Gastroesophageal sphincter (tissue), 4 donors: ENCODE data around the gene CAPSL. TPM values are rescaled to one million over a fixed set of nuclear protein-coding genes. Genes with fewer than 3 reads are reported as not detected.

Experiments used
- ATAC-seq: fragments of 150-250 bp; one replicate; pipeline ENCODE4 v1.9.1; 2016; ENCODE audit warnings: mild to moderate bottlenecking, moderate library complexity
- H3K27ac ChIP-seq, 4 donors: fragments of 200-600 bp; sonication (generic) in 3 of 4; 1 replicate in 3 of 4; 2 replicates in 1 of 4; pipeline ENCODE4 v1.5.1; 2016 to 2019
- H3K27me3 ChIP-seq: fragments of 200-600 bp; sonication (generic); one replicate; pipeline ENCODE4 v1.5.1; 2019
- H3K36me3 ChIP-seq, 2 donors: fragments of 200-600 bp; sonication (generic); one replicate each; pipeline ENCODE4 v1.5.1; 2019; ENCODE audit warnings: control low read depth in 1 of 2
- H3K4me1 ChIP-seq, 3 donors: fragments of 200-600 bp; sonication (generic); 1 replicate in 2 of 3; 2 replicates in 1 of 3; pipeline ENCODE4 v1.5.1; 2016 to 2019; ENCODE audit warnings: control low read depth in 2 of 3
- H3K4me3 ChIP-seq, 2 donors: fragments of 200-600 bp; sonication (generic); one replicate each; pipeline ENCODE4 v1.5.1; 2019; ENCODE audit warnings: mild to moderate bottlenecking in 1 of 2, moderate library complexity in 1 of 2
- H3K9me3 ChIP-seq, 3 donors: fragments of 200-600 bp; sonication (generic); one replicate each; pipeline ENCODE4 v1.5.1; 2017 to 2019; ENCODE audit warnings: control low read depth in 2 of 3
- CTCF ChIP-seq, 4 experiments: fragments of 200-600 bp in 2 of 4; fragments of 450-650 bp in 2 of 4; sonication (generic) in 1 of 4; IDR thresholded peaks; one replicate each; pipeline ENCODE4 v1.5.1; 2017 to 2019; ENCODE audit warnings: antibody characterized with exemption in 4 of 4, mild to moderate bottlenecking in 2 of 4, moderate library complexity in 2 of 4
- EP300 ChIP-seq: sonication (generic); formaldehyde crosslinking; IDR thresholded peaks from one replicate; pipeline ENCODE4 v1.6.1; 2017; ENCODE audit warnings: antibody characterized with exemption, mild to moderate bottlenecking
- POLR2A ChIP-seq, 2 donors: fragments of 450-650 bp; IDR thresholded peaks; one replicate each; pipeline ENCODE4 v1.6.1; 2017; ENCODE audit warnings: antibody characterized with exemption in 2 of 2, mild to moderate bottlenecking in 2 of 2, moderate library complexity in 1 of 2
- POLR2AphosphoS5 ChIP-seq: sonication (generic); formaldehyde crosslinking; IDR thresholded peaks from one replicate; pipeline ENCODE4 v1.6.1; 2017; ENCODE audit warnings: antibody characterized with exemption
- WGBS, 2 donors: methylation state at CpG; one replicate each; pipeline ENCODE4 v1.1.5; 2018; ENCODE audit warnings: low coverage in 1 of 2; 5-methylcytosine and 5-hydroxymethylcytosine counted together
- total RNA-seq, 4 donors: library from RNA; depleted of rRNA; stranded (reverse); fragments of >200 nt; gene quantifications; one replicate each; pipeline ENCODE4 v1.1.0, GENCODE V29; 2016

The CAPSL gene
- total RNA-seq, 4 donors from 2014 or later, result not detected

DNA sequence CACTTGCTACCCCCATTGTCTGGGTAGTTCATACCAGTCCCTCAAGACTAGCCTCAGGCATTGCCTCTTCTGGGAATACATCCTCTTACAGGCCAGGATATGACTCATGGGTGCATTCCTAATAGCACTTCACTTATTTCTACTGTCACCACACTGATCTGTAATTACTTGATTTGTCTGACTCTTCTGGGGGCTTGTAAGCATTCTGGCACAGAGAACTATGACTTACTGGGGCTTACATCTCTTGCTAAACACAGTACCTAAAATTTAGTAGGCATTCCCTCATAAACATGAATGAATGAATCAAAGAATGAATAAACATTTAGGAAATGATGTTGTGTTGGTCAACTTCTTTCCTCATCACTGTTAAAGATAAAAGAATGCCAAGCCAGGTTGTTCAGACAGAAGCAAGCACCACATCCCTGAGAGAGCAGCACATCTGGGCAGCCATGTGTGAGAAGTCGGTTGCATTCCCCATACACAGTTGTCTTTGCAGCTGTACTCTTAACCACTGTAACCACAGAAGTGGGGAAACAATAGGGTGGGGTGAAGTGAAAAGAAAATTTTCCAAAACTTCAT is 54.1 kb downstream of the CAPSL start:
- 50 to 78% methylated on average over 1 of the region's 1 CpG for WGBS, 2 donors
- Histone ChIP-seq H3K9me3 (no peaks in the 10 kb centered on the region), H3K4me1 (no peaks in the 10 kb centered on the region), H3K27me3 (no peaks in the 10 kb centered on the region), H3K27ac (no peak overlapping the region), H3K4me3 (no peak overlapping the region), H3K36me3 (no peaks in the 10 kb centered on the region)
- no peak for TF ChIP-seq CTCF (IDR thresholded peaks at IDR 0.05)
- TF ChIP-seq POLR2A (IDR thresholded peaks at IDR 0.05), result no peak
- no peak for TF ChIP-seq EP300
- no peak for TF ChIP-seq POLR2AphosphoS5
- ATAC-seq, result no peak

DNA sequence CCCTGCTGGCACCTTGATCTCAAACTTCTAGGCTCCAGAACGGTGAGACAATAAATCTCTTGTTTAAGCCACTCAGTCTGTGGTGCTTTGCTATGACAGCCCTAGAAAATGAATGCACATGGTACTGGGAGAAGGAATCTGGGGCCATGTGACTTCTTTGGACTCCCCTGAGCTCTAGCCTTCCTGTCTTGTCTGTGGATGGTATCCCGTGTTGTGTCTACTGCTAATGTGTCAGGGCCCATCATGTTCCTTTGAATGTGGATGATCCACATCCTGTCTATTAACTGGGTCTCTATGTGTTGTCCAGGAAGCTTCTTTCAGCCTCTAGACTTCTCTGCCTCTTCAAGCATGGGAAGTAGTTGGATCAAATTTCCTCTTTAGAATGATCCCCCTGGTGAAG is 56.7 kb downstream of the CAPSL start:
- H3K36me3 ChIP-seq, result no peaks in the 10 kb centered on the region
- TF ChIP-seq POLR2A (IDR thresholded peaks at IDR 0.05), result no peak
- no peak for TF ChIP-seq EP300
- no peak for TF ChIP-seq POLR2AphosphoS5
- TF ChIP-seq CTCF (IDR thresholded peaks at IDR 0.05), result no peak
- H3K4me1 ChIP-seq, result no peaks in the 10 kb centered on the region
- 43 to 62% methylated on average over 1 to 2 of the region's 2 CpGs for WGBS, 2 donors
- no peak for ATAC-seq
- no peaks in the 10 kb centered on the region for H3K27me3 ChIP-seq
- no peak overlapping the region for H3K27ac ChIP-seq
- H3K4me3 ChIP-seq, result no peak overlapping the region
- no peaks in the 10 kb centered on the region for H3K9me3 ChIP-seq

GRCh38 chr5:35880156-35880555 is 58.3 kb downstream of the CAPSL start:
- no peak overlapping the region for H3K4me3 ChIP-seq
- H3K36me3 ChIP-seq, result no peaks in the 10 kb centered on the region
- WGBS, 2 donors, result 88 to 90% methylated on average over 1 of the region's 1 CpG
- TF ChIP-seq POLR2A (IDR thresholded peaks at IDR 0.05), result no peak
- TF ChIP-seq CTCF (IDR thresholded peaks at IDR 0.05), result no peak
- no peak for TF ChIP-seq EP300
- no peak for TF ChIP-seq POLR2AphosphoS5
- no peak for ATAC-seq
- H3K27ac ChIP-seq, result no peak overlapping the region
- H3K27me3 ChIP-seq, result no peaks in the 10 kb centered on the region
- no peaks in the 10 kb centered on the region for H3K9me3 ChIP-seq
- H3K4me1 ChIP-seq, result no peaks in the 10 kb centered on the region

- ATAC-seq, result no peak
- H3K9me3 ChIP-seq, result no peaks in the 10 kb centered on the region
- no peak overlapping the region for H3K4me3 ChIP-seq
- H3K36me3 ChIP-seq, result no peaks in the 10 kb centered on the region
- H3K27ac ChIP-seq, result no peak overlapping the region
- TF ChIP-seq POLR2AphosphoS5, result no peak
- no peak for TF ChIP-seq EP300
- no peak for TF ChIP-seq POLR2A (IDR thresholded peaks at IDR 0.05)
- no peak for TF ChIP-seq CTCF (IDR thresholded peaks at IDR 0.05)
- no peaks in the 10 kb centered on the region for H3K4me1 ChIP-seq
- H3K27me3 ChIP-seq, result no peaks in the 10 kb centered on the region
Measured at GRCh38 chr5:35879649-35880048, 58.8 kb downstream of the CAPSL start.

DNA sequence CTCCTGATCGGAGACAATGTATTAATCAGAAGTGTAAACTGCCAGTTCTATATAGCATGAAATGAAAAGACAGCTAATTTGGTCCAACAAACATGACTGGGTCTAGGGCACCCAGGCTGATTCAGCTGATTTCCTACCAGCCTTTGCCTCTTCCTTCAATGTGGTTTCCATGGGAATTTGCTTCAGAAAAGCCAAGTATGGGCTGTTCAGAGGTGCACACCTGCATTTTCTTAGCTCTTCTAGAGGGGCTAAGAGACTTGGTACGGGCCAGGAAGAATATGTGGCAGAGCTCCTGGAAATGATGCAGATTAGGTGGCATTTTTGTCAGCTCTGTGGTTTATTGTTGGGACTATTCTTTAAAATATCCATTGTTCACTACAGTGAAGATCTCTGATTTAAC is 59.3 kb downstream of the CAPSL start:
- 56 to 87% methylated on average over 2 of the region's 2 CpGs for WGBS, 2 donors
- Histone ChIP-seq H3K27me3 (no peaks in the 10 kb centered on the region), H3K4me3 (no peak overlapping the region), H3K27ac (no peak overlapping the region), H3K4me1 (no peaks in the 10 kb centered on the region), H3K36me3 (no peaks in the 10 kb centered on the region), H3K9me3 (no peaks in the 10 kb centered on the region)
- TF ChIP-seq POLR2A (IDR thresholded peaks at IDR 0.05) (no peak), CTCF (IDR thresholded peaks at IDR 0.05) (no peak), POLR2AphosphoS5 (no peak), EP300 (no peak)
- no peak for ATAC-seq
